ENCODE results near the gene ADGRB2.

Gene ADGRB2

GRCh38 chr1:31701091-31701736, 62.9 kb downstream of the ADGRB2 start:
- Histone ChIP-seq H3K9me3 (no peaks in the 10 kb centered on the region), H3K27me3 (no peaks in the 10 kb centered on the region), H3K4me3 (ENCODE audit: low read depth, low read length) (no peak overlapping the region), H3K36me3 (no peaks in the 10 kb centered on the region), H3K4me1 (peaks cover 15% of the 10 kb centered on the region)
- no peak for TF ChIP-seq CTCF (IDR thresholded peaks at IDR 0.05; ENCODE audit: low read depth, low read length)
- peak; percentile 87 for DNase-seq

- no peak for DNase-seq
- TF ChIP-seq CTCF (IDR thresholded peaks at IDR 0.05; ENCODE audit: low read depth, low read length) = no peak
- peaks cover 15% of the 10 kb centered on the region for H3K4me1 ChIP-seq
Observed at GRCh38 chr1:31700468-31701090, 63.6 kb downstream of the ADGRB2 start.

GRCh38 chr1:31699341-31699891, 64.7 kb downstream of the ADGRB2 start:
- TF ChIP-seq CTCF (IDR thresholded peaks at IDR 0.05; ENCODE audit: low read depth, low read length) = no peak
- H3K27me3 ChIP-seq = no peaks in the 10 kb centered on the region
- H3K36me3 ChIP-seq = no peaks in the 10 kb centered on the region
- H3K4me1 ChIP-seq = peaks cover 15% of the 10 kb centered on the region
- no peak overlapping the region for H3K4me3 ChIP-seq (ENCODE audit: low read depth, low read length)
- H3K9me3 ChIP-seq = no peaks in the 10 kb centered on the region
- no peak for DNase-seq

More at GRCh38 chr1:31700468-31701090, 63.6 kb downstream of the ADGRB2 start:
- Histone ChIP-seq H3K27me3 (no peaks in the 10 kb centered on the region), H3K9me3 (no peaks in the 10 kb centered on the region), H3K36me3 (no peaks in the 10 kb centered on the region), H3K4me3 (ENCODE audit: low read depth, low read length) (no peak overlapping the region)

- H3K4me3 ChIP-seq (ENCODE audit: low read depth, low read length) = no peak overlapping the region
- DNase-seq = no peak
- TF ChIP-seq CTCF (IDR thresholded peaks at IDR 0.05; ENCODE audit: low read depth, low read length) = no peak
- H3K4me1 ChIP-seq = peaks cover 15% of the 10 kb centered on the region
- no peaks in the 10 kb centered on the region for H3K27me3 ChIP-seq
- H3K36me3 ChIP-seq = no peaks in the 10 kb centered on the region
- H3K9me3 ChIP-seq = no peaks in the 10 kb centered on the region
Observed at GRCh38 chr1:31697369-31697984, 66.7 kb downstream of the ADGRB2 start.

GRCh38 chr1:31696242-31696641, 67.9 kb downstream of the ADGRB2 start:
- Histone ChIP-seq H3K27me3 (no peaks in the 10 kb centered on the region), H3K4me1 (peaks cover 8% of the 10 kb centered on the region)

More at GRCh38 chr1:31696242-31696641, 67.9 kb downstream of the ADGRB2 start:
- no peak overlapping the region for H3K4me3 ChIP-seq (ENCODE audit: low read depth, low read length)
- no peaks in the 10 kb centered on the region for H3K9me3 ChIP-seq
- no peak for DNase-seq
- no peak for TF ChIP-seq CTCF (IDR thresholded peaks at IDR 0.05; ENCODE audit: low read depth, low read length)
- H3K36me3 ChIP-seq = no peaks in the 10 kb centered on the region
